K562 (cell line): ENCODE measurements around the gene CAMSAP3. TPM values are rescaled to one million over a fixed set of nuclear protein-coding genes. Genes with fewer than 3 reads are reported as not detected.

ENCODE experiments used
- CBX8 ChIP-seq: fragments of 200-600 bp; sonication (generic); IDR thresholded peaks from 2 replicates; pipeline ENCODE4 v1.6.1; 2012; ENCODE audit warnings: borderline replicate concordance, mixed run types, low read depth, mild to moderate bottlenecking, moderate library complexity, mixed read lengths, low read length, control low read depth, inconsistent platforms; ENCODE audit not compliant: poor library complexity, severe bottlenecking; ENCODE audit errors: extremely low read depth
- CEBPZ ChIP-seq: fragments of 150-350 bp; IDR thresholded peaks from 2 replicates; pipeline ENCODE4 v1.6.1; 2014; ENCODE audit warnings: low read depth, mild to moderate bottlenecking, low read length, borderline replicate concordance
- EP300 ChIP-seq: IDR thresholded peaks from 2 replicates; pipeline ENCODE4 v1.6.1; 2012; ENCODE audit warnings: low read length, improper control_type of control experiment
- ETV6 ChIP-seq, 3 experiments: fragments of 150-350 bp in 1 of 3; sonication (generic) in 1 of 3; formaldehyde crosslinking in 1 of 3; IDR thresholded peaks; 2 replicates each; pipeline versions ENCODE4 v1.6.1 to v1.8.0; 2014 to 2022; ENCODE audit warnings: borderline replicate concordance in 2 of 3, low read depth in 2 of 3, antibody characterized with exemption in 1 of 3, low read length in 1 of 3, mild to moderate bottlenecking in 1 of 3, missing genetic modification reagents in 1 of 3
- FOXJ3 ChIP-seq: sonication (generic); formaldehyde crosslinking; IDR thresholded peaks from 2 replicates; pipeline ENCODE4 v1.4.0; 2020; ENCODE audit warnings: mild to moderate bottlenecking, missing genetic modification reagents
- FOXP1 ChIP-seq: sonication (generic); formaldehyde crosslinking; IDR thresholded peaks from 2 replicates; pipeline ENCODE4 v1.8.0; 2022; ENCODE audit warnings: mild to moderate bottlenecking, missing genetic modification reagents
- HDAC1 ChIP-seq, 2 experiments: fragments of 450-650 bp; IDR thresholded peaks; 2 replicates each; pipeline ENCODE4 v1.6.1; 2016 to 2017; ENCODE audit warnings: inconsistent platforms in 1 of 2, mild to moderate bottlenecking in 1 of 2, moderate library complexity in 1 of 2
- HDAC2 ChIP-seq: fragments of 450-650 bp; IDR thresholded peaks from 2 replicates; pipeline ENCODE4 v1.6.1; 2016; ENCODE audit warnings: mild to moderate bottlenecking
- ID3 ChIP-seq, 2 experiments: fragments of 250-450 bp in 1 of 2; fragments of 450-650 bp in 1 of 2; sonication (Bioruptor Pico) in 1 of 2; IDR thresholded peaks; 2 replicates each; pipeline versions ENCODE4 v1.6.1 to v1.8.0; 2016 to 2021; ENCODE audit warnings: mild to moderate bottlenecking in 2 of 2, moderate library complexity in 2 of 2, missing compliant biosample characterization in 1 of 2, missing genetic modification characterization in 1 of 2
- KLF1 ChIP-seq: fragments of 450-650 bp; IDR thresholded peaks from 2 replicates; pipeline ENCODE4 v1.6.1; 2016; ENCODE audit warnings: missing genetic modification characterization, missing compliant biosample characterization
- KLF6 ChIP-seq: fragments of 250-450 bp; sonication (Bioruptor Pico); IDR thresholded peaks from 2 replicates; pipeline ENCODE4 v1.4.0; 2020; ENCODE audit warnings: mild to moderate bottlenecking, moderate library complexity, borderline replicate concordance
- MTF1 ChIP-seq: fragments of 250-450 bp; sonication (Bioruptor Pico); IDR thresholded peaks from 2 replicates; pipeline ENCODE4 v1.9.0; 2021; ENCODE audit warnings: moderate library complexity, mild to moderate bottlenecking, inconsistent platforms, borderline replicate concordance
- NEUROD1 ChIP-seq: fragments of 150-350 bp; IDR thresholded peaks from 2 replicates; pipeline ENCODE4 v1.6.1; 2014; ENCODE audit warnings: borderline replicate concordance, low read length, low read depth; ENCODE audit not compliant: partially characterized antibody
- NRF1 ChIP-seq, 2 experiments: fragments of 450-650 bp; IDR thresholded peaks in 1 of 2; conservative IDR thresholded peaks in 1 of 2; 2 replicates each; pipeline ENCODE4 v1.6.1; 2014; ENCODE audit warnings: mild to moderate bottlenecking in 2 of 2
- PHF20 ChIP-seq: fragments of 450-650 bp; IDR thresholded peaks from 2 replicates; pipeline ENCODE4 v1.6.1; 2018; ENCODE audit not compliant: partially characterized antibody
- PKNOX1 ChIP-seq: fragments of 450-650 bp; IDR thresholded peaks from 2 replicates; pipeline ENCODE4 v1.6.1; 2016
- POLR2A ChIP-seq: fragments of 450-650 bp; conservative IDR thresholded peaks from 2 replicates; pipeline ENCODE4 v1.6.1; 2016
- RB1 ChIP-seq: fragments of 450-650 bp; IDR thresholded peaks from 2 replicates; pipeline ENCODE4 v1.6.1; 2017; ENCODE audit warnings: low read depth, mild to moderate bottlenecking
- SRF ChIP-seq, 2 experiments: fragments of 250-450, 450-650 bp in 1 of 2; sonication (Bioruptor Pico) in 1 of 2; sonication (generic) in 1 of 2; formaldehyde crosslinking; IDR thresholded peaks; 2 replicates each; pipeline versions ENCODE4 v1.5.0 to v1.5.1; 2020 to 2022; ENCODE audit warnings: mild to moderate bottlenecking in 1 of 2, missing genetic modification reagents in 1 of 2
- TBP ChIP-seq: optimal IDR thresholded peaks from 2 replicates; pipeline ENCODE3; 2011; ENCODE audit warnings: low read depth, low read length, improper control_type of control experiment
- TGIF2 ChIP-seq: sonication (generic); formaldehyde crosslinking; IDR thresholded peaks from 2 replicates; pipeline ENCODE4 v1.8.1; 2022; ENCODE audit warnings: mild to moderate bottlenecking, missing genetic modification reagents, moderate library complexity
- ZC3H4 ChIP-seq: sonication (generic); formaldehyde crosslinking; IDR thresholded peaks from 2 replicates; pipeline ENCODE4 v1.9.0; 2021; ENCODE audit warnings: missing genetic modification reagents, borderline replicate concordance
- ZNF24 ChIP-seq: fragments of 450-650 bp; IDR thresholded peaks from 2 replicates; pipeline ENCODE4 v1.6.1; 2016
- ZNF3 ChIP-seq: fragments of 250-450 bp; sonication (Bioruptor Pico); IDR thresholded peaks from 2 replicates; pipeline ENCODE4 v1.5.0; 2021; ENCODE audit warnings: mild to moderate bottlenecking, moderate library complexity
- polyA plus RNA-seq, 8 experiments: library from polyadenylated mRNA; depleted of rRNA in 4 of 8; stranded (reverse) in 5 of 8; unstranded in 3 of 8; fragments of >200 nt; fragmentation: Nextera tagmentation in 2 of 8; fragmentation: Illumina TruSeq in 1 of 8; extraction: Ambion mirVana in 2 of 8; extraction: Trizol in 1 of 8; gene quantifications; 2 replicates each; pipeline versions ENCODE4 v1.2.1 to v1.2.3, GENCODE V29; 2011 to 2014; ENCODE audit warnings: inconsistent platforms in 1 of 8, missing spikeins in 1 of 8
- total RNA-seq, 7 experiments: library from RNA; depleted of rRNA in 6 of 7; stranded (reverse); fragments of >200 nt in 6 of 7; fragmentation: Illumina TruSeq in 2 of 7; extraction: Trizol in 2 of 7; gene quantifications; 2 replicates each; pipeline versions ENCODE4 v1.2.1 to v1.2.3, GENCODE V29; 2011 to 2021; ENCODE audit warnings: low replicate concordance in 1 of 7

Gene CAMSAP3
- total and polyA plus RNA-seq, 9 of the 15 experiments (the other 6 are each of a cell fraction or from before 2014, with no cell fraction given): 0.01 to 0.89 (median 0.22) TPM; not detected in 1

DNA sequence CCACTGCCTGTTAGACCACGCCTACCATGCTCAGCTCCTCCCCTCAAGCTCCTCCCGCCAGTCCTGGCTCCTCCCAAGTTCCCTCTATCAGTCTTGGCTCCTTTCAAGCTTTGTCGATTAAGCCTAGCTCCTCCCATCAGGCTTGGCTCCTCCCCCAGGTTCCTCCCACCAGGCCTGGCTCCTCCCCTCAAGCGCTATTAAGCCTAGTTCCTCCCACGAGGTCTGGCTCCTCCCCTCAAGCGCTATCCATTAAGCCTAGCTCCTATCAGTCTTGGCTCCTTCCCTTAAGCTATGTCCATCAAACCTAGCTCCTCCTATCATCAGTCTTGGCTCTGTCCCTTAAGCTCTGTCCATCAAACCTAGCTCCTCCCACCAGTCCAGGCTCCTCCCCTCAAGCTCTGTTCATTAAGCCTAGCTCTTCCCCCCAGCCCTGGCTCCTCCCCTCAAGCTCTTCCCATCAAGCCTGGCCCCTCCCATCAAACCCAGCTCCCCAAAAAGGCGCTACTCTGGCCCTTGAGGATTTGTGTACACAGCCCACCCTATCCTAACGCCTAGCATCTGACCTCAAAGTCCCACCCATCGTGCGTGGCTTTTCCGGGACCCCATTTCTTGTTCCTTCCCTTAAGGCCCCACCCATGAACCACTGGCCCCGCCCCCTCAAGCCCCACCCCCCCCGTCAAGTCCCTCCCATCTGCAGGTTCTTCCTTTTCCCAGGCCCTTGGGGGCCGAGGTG is 10.0 kb downstream of the CAMSAP3 start (continued):
- no peak for TF ChIP-seq KLF1
- no peak for TF ChIP-seq ID3 (CRISPR knock-in tag; IDR thresholded peaks at IDR 0.05)
- no peak for TF ChIP-seq ID3 (tag; IDR thresholded peaks at IDR 0.05)
- peak in 1 of 2 experiments; percentile 71; a peak in 1 of 4 replicates for TF ChIP-seq SRF (CRISPR knock-in tag; IDR thresholded peaks at IDR 0.05)
- no peak for TF ChIP-seq NEUROD1
- TF ChIP-seq TGIF2: no peak
- no peak for TF ChIP-seq HDAC2
- TF ChIP-seq HDAC1 (IDR thresholded peaks at IDR 0.05): no peak
- no peak for TF ChIP-seq PHF20
- TF ChIP-seq CBX8: no peak
- TF ChIP-seq RB1: no peak
- TF ChIP-seq NRF1 (conservative IDR thresholded peaks at IDR 0.05 in 1 of 2, IDR thresholded peaks at IDR 0.05 in 1 of 2): peak; percentile 79 to 82
- TF ChIP-seq POLR2A: no peak
- no peak for TF ChIP-seq ZNF3 (CRISPR knock-in tag)
- no peak for TF ChIP-seq FOXJ3 (CRISPR knock-in tag)
- no peak for TF ChIP-seq KLF6 (CRISPR knock-in tag)
- TF ChIP-seq TBP: peak; percentile 13
- TF ChIP-seq MTF1 (CRISPR knock-in tag): no peak
- TF ChIP-seq CEBPZ: no peak
- no peak for TF ChIP-seq ETV6 (IDR thresholded peaks at IDR 0.05; ENCODE audit: borderline replicate concordance in 1 of 2, low read depth in 2 of 2, low read length in 1 of 2)
- TF ChIP-seq ETV6 (CRISPR knock-in tag; IDR thresholded peaks at IDR 0.05; ENCODE audit: borderline replicate concordance): no peak
- no peak for TF ChIP-seq EP300
- TF ChIP-seq PKNOX1: peak; percentile 100
- TF ChIP-seq ZNF24: no peak
- TF ChIP-seq ZC3H4 (CRISPR knock-in tag): no peak
- TF ChIP-seq FOXP1 (CRISPR knock-in tag): no peak
